KMS-11 (cell line): ENCODE data around the gene MIB2.

Source experiments
- H2AFZ ChIP-seq: fragments of 200-600 bp; sonication (generic); 2 replicates; pipeline ENCODE4 v1.6.1; 2016; ENCODE audit warnings: antibody characterized with exemption, mixed run types, low read depth
- H3K27ac ChIP-seq: fragments of 200-600 bp; sonication (generic); 2 replicates; pipeline ENCODE4 v1.6.1; 2016; ENCODE audit warnings: mild to moderate bottlenecking, mixed run types
- H3K27me3 ChIP-seq: fragments of 200-600 bp; sonication (generic); 2 replicates; pipeline ENCODE4 v1.6.1; 2017; ENCODE audit warnings: mild to moderate bottlenecking, low read depth, mixed run types, moderate library complexity; ENCODE audit not compliant: insufficient read depth
- H3K36me3 ChIP-seq: fragments of 200-600 bp; sonication (generic); 2 replicates; pipeline ENCODE4 v1.6.1; 2017; ENCODE audit warnings: mild to moderate bottlenecking, mixed run types; ENCODE audit not compliant: insufficient read depth
- H3K4me1 ChIP-seq: fragments of 200-600 bp; sonication (generic); 2 replicates; pipeline ENCODE4 v1.6.1; 2016; ENCODE audit warnings: mild to moderate bottlenecking, low read depth, mixed run types; ENCODE audit not compliant: poor library complexity, severe bottlenecking
- H3K4me2 ChIP-seq: fragments of 200-600 bp; sonication (generic); 2 replicates; pipeline ENCODE4 v1.7.0; 2016; ENCODE audit warnings: mild to moderate bottlenecking, mixed run types
- H3K4me3 ChIP-seq: fragments of 200-600 bp; sonication (generic); IDR thresholded peaks from 2 replicates; pipeline ENCODE4 v1.6.1; 2017; ENCODE audit warnings: low read depth, low read length, mixed read lengths; ENCODE audit not compliant: insufficient read depth
- H3K79me2 ChIP-seq: fragments of 200-600 bp; sonication (generic); 2 replicates; pipeline ENCODE4 v1.6.1; 2016; ENCODE audit warnings: low read depth, mixed run types; ENCODE audit not compliant: insufficient read depth
- H3K9ac ChIP-seq: fragments of 200-600 bp; sonication (generic); 2 replicates; pipeline ENCODE4 v1.6.1; 2016; ENCODE audit warnings: mild to moderate bottlenecking, mixed run types
- H4K20me1 ChIP-seq: fragments of 200-600 bp; sonication (generic); 2 replicates; pipeline ENCODE4 v1.6.1; 2016; ENCODE audit warnings: mild to moderate bottlenecking, mixed run types; ENCODE audit not compliant: insufficient read depth
- CTCF ChIP-seq: fragments of 200-600 bp; sonication (generic); conservative IDR thresholded peaks from 2 replicates; pipeline ENCODE4 v1.6.1; 2017; ENCODE audit warnings: low read depth, mild to moderate bottlenecking, antibody characterized with exemption, low read length, moderate library complexity, mixed read lengths

The MIB2 gene

GRCh38 chr1:1600861-1601563 lies 14.3 kb upstream of the MIB2 start:
- Histone ChIP-seq H3K4me3 (no peak overlapping the region), H3K4me1 (peaks cover 32% of the 10 kb centered on the region), H3K79me2 (no peaks in the 10 kb centered on the region), H3K27ac (no peak overlapping the region), H3K27me3 (peaks cover 28% of the 10 kb centered on the region), H3K4me2 (no peak overlapping the region), H2AFZ (no peak overlapping the region), H3K36me3 (no peaks in the 10 kb centered on the region), H3K9ac (no peak overlapping the region), H4K20me1 (no peaks in the 10 kb centered on the region)
- TF ChIP-seq CTCF: no peak

GRCh38 chr1:1601564-1602303 lies 13.6 kb upstream of the MIB2 start:
- Histone ChIP-seq H4K20me1 (no peaks in the 10 kb centered on the region), H3K4me3 (no peak overlapping the region), H3K4me1 (peaks cover 32% of the 10 kb centered on the region), H2AFZ (peak overlapping the region; percentile 51; the same call in 1 of the 2 replicates), H3K4me2 (peak overlapping the region; percentile 71; the same call in 1 of the 2 replicates), H3K79me2 (no peaks in the 10 kb centered on the region), H3K27me3 (peaks cover 21% of the 10 kb centered on the region), H3K36me3 (no peaks in the 10 kb centered on the region), H3K9ac (peak overlapping the region; percentile 8; the same call in 1 of the 2 replicates), H3K27ac (no peak overlapping the region)
- no peak for TF ChIP-seq CTCF

GRCh38 chr1:1602304-1602967 lies 12.9 kb upstream of the MIB2 start:
- peak overlapping the region; percentile 71 for H3K4me2 ChIP-seq

More at GRCh38 chr1:1602304-1602967, 12.9 kb upstream of the MIB2 start:
- no peak overlapping the region for H3K27ac ChIP-seq
- H2AFZ ChIP-seq: peak overlapping the region; percentile 51; the same call in 1 of the 2 replicates
- H3K9ac ChIP-seq: peak overlapping the region; percentile 8; the same call in 1 of the 2 replicates
- TF ChIP-seq CTCF: no peak
- no peaks in the 10 kb centered on the region for H4K20me1 ChIP-seq
- peaks cover 31% of the 10 kb centered on the region for H3K4me1 ChIP-seq
- H3K4me3 ChIP-seq: no peak overlapping the region
- H3K36me3 ChIP-seq: no peaks in the 10 kb centered on the region
- peaks cover 17% of the 10 kb centered on the region for H3K27me3 ChIP-seq
- H3K79me2 ChIP-seq: no peaks in the 10 kb centered on the region
